Measurements from ENCODE around the gene SETD3.

SETD3 gene

DNA sequence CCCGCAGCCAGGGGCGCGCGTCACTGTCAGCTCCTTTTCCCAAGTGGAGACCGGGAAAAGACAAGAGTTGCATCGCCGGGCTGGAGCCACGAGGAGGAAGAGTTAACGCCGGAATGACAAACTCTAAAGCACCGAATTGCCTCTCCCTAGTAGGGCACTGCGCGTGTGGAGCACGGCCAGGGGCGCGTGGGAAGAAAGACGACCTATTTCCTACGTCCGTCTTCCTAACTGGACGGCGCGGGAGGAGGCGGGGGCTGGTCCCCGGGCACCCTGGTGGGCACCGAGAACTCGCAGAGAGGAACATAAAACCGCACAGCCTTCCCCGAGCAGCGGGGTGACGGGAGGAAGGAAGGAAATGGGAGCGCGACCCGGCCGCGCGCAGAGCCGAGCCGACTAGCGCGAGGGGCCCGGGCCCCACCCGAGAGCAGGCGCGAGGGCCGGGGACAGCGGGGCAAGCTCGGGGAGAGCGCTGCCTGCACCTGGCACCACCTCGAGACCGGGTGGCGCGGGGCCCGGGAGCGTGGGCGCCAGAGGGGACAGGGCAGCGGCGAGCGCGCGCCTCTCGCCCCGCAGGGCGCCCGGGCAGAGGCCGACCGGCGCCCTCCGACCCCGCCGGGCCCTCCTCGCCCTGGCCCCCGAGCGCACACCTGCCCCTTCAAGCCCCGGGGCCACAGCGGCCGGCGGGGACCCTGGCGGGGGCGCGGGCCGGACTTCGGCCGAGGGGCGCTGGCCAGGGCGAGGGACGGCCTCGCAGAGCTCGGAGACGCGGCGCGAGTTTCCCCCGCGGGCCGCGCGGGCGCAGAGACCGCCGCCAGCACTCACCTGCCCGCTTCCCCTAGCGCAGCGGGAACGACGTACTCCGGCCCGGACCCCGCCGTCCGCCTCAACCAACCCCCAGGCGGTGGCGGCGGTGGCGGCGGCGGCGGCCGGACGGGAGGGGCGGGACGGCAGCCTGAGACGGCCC, at the start of gene SETD3:
Gene SETD3, minus strand, starts transcription at position 954 of the 964 bp plus-strand sequence. CDS start 15,054 bp downstream, outside the sequence.
- peak; percentile 24 to 31 for DNase-seq

DNA sequence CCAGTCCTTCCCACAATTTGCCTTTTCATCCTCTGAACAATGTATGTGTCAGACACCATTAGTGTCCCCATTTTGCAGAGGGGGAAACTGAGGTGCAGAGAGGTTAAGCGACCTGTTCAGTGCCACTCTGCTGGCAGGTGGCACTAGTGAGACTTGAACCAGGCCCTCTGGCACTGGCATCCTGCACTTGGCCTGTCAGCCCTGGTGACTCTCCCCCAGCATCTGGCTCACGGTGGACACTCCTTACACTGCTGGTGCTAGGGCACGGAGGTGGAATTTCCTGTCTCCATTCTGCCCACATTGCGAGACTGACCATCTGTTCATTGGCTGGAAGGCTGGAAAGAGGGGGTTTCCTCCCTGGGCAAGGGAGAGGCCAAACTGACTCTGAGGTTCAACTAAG, 49.2 kb upstream of the SETD3 start:
- no peak for DNase-seq

- DNase-seq: no peak
These were observed 46.9 kb upstream of the SETD3 start for GRCh38 chr14:99527427-99528076.

- DNase-seq: no peak
These were observed 46.4 kb upstream of the SETD3 start for GRCh38 chr14:99527026-99527425.

DNA sequence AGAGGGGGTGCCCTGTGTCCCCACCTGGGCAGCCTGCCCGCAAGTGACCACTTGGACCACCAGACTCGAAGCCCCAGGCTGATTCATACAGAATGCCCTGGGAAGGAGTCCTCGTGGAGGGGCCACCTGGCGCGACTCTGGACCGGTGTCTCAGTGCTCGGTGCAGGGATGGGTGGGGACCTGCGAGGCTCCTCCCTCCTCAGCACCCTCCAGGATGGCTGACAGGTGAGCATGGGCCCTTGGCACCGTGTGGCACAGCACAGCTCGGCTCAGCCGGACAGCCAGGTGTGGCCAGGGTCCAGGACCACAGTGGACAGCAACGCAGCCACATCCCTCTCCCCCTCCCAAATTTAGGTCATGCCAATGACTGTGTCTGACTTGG, 45.0 kb upstream of the SETD3 start:
- no peak for DNase-seq

DNA sequence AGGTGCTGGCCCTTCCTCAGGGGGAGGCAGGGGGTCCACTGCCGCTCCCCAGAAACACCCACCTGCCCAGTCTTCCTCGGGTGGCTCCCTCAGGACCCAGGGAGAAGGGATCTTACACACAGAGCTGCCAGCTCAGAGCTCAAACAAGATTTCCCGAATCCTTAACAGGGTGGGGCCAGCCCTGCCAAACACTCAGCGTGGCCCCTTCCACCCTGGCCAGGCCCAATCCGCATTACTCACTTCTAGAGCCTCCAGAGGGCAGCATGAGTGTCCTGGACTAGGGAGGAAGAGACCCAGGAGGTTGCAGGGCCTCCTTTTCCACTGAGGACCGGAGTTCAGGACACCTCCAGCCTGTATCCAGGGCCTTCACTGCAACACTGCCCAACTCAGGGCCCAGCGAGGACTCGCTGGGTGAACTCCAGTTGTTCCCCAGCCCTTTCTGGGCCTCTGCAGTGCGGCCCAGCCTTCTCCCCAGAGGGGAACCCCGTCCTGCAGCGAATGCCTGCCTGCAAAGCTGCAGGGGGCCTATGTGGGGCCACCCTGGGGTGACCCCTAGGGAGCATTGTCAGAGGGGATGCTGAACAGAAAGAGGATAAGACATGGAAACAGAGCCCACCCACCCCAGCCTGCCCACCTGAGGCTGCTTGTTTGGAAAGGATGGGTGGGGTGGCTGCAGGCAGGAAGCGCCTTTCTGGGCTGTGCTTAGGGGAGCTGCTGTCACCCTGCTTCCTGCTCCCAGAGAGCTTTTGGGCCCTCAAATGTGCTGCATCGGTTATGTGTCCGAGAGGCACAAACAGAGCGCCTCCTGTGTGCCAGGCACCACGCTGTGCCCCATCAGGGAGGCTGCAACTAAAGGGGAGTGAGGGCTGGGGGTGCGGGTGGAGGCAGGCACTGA, 44.4 kb upstream of the SETD3 start:
- DNase-seq: no peak

GRCh38 chr14:99524091-99524661, 43.5 kb upstream of the SETD3 start:
- no peak for DNase-seq

DNA sequence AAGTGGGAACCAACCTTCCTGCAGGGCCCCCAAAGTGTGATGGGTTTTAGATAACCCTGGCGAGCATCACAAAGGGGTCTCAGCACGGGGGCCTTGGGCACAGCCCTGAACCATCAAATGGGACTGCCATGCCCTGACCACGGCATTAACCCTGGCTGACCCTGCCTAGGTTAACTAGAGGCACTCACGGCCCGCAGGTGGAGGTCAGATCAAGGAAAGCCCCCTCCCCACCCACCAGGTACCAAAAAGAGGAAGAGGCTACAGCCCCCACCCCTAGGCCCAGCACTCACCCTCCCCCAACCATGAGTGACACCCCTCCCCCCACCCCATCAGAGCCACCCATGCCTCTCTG, 43.0 kb upstream of the SETD3 start:
- DNase-seq: no peak

- no peak for DNase-seq
These were observed 42.5 kb upstream of the SETD3 start for GRCh38 chr14:99522934-99523703.

- DNase-seq: no peak
These were observed 41.8 kb upstream of the SETD3 start for GRCh38 chr14:99522457-99522891.

GRCh38 chr14:99522025-99522401, 41.4 kb upstream of the SETD3 start:
- no peak for DNase-seq

DNA sequence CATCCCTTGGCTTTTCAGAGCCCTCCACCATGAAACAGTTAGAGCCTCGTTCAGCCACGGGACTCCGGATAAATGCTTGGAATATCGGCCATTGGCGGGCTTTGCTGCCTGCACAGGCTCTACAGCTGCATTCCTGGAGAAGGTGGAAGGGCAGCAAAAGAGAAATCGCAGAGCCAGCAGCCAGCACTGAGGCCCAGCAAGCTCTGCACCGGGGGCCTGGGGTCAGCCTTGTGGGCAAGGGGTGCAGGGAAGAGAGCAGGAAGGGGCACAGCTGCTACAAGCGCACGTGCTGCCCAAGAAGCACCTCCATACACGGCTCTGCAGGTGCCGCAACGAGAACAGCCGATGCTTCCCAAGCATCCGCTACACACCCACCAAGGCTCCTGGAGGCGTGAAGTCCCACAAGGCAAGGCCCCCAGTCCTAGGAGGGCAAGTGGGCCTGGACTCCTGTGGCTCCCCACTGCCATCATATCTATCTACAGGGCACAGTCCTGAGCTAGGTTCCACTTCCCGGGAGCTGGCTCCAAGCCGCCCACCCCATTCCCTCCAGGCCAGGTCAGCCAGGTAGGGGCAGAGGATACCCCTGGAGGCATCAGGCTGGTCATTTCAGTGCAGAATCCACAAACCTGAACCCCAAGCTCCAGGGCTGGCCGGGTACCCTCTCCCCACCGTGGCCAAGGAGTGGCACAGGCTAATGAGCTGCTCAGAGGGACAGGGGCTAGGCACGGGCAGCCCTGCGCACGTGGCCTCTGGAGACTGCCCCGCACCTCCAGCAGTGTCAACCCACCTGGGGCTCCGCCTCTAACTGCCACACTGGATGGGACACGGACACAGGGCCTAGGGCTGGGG, 40.7 kb upstream of the SETD3 start:
- DNase-seq: no peak

DNA sequence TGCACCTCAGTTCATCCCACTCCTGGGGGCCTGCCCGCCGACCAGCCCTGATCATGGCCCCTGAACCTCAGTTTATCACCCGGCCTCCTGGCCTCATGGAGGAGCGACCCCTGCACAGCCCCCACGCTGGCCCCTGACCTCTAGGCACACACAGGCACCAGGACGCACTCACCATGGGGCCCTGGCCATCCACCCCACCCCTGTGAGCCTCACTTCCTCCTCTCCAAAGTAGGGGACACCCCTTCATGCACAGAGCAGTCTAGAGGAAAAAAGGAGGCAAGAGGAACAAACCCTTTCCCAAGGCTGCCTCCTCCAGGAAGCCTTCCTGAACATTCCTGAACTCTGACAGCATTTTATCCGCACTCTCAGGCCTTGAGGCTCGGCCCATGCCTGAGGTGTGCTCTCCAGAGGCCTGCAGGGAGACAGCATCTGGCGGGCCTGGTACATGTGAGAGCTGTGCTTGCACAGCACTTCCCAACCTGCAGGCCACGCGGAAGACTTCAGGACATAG, 40.0 kb upstream of the SETD3 start:
- DNase-seq: no peak

- no peak for DNase-seq
These were observed 39.3 kb upstream of the SETD3 start for GRCh38 chr14:99519931-99520421.

DNA sequence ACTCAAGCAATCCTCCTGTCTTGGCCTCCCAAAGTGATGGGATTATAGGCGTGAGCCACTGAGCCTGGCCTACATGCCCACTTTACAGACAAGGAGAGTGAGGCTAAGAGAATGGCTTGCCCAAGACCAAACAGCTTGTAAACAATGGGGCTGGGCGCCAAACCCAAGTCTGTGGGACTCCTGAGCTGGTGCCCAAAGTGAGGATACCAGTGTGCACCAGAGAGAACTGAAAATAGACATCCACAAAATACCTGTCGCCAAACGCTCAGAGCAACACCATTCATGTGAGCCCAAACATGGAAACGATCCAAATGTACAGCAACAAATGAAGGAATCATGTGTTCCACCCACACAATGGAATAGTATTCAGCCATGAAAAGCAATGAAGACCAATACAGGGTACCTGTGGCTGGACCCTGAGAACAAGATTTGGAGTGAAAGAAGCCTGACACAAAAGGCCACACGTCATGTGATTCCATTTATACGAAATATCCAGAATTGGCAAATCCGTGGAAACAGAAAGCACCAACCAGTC, 38.8 kb upstream of the SETD3 start:
- no peak for DNase-seq

DNA sequence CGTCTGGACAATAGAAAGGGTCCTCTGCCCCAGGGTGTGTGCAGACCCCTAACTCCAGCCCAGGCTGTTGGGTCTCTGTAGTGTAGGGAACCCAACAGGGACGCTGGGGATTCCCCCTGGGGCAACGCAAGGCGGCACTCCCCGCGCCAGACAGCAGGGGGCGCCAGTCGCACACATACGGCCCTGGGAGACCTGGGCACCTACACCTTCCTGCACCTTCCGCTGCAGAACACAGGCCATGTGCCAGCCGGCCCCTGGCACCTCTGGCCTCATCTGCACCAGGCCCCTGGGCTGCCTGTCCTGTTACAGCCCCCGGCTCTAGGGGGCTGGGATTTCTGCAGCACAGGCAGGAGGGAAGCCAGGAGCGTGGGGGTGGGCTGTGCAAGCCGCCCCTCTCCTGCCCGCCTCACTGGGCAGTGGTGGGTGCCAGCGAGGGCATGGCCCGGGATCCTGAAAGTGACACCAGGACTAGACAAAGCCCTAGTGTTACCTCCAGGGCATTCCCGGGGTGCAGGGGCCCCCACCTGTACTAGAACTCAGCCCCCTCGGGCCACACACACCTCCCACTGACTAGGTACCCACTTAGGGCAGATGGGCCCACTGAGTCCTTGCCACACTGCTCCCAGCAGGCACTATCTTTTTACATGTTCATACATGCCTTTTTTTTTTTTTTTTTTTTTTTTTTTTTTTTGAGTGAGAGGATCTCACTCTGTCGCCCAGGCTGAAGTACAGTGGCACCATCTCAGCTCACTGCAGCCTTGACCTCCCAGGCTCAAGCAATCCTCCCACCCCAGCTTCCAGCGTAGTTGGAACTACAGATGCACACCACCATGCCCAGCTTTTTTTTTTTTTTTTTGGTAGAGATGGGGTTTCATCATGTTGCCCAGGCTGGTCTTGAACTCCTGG, 38.0 kb upstream of the SETD3 start:
- peak; percentile 79 to 83 for DNase-seq

- DNase-seq: no peak
These were observed 37.2 kb upstream of the SETD3 start for GRCh38 chr14:99517643-99518381.

DNA sequence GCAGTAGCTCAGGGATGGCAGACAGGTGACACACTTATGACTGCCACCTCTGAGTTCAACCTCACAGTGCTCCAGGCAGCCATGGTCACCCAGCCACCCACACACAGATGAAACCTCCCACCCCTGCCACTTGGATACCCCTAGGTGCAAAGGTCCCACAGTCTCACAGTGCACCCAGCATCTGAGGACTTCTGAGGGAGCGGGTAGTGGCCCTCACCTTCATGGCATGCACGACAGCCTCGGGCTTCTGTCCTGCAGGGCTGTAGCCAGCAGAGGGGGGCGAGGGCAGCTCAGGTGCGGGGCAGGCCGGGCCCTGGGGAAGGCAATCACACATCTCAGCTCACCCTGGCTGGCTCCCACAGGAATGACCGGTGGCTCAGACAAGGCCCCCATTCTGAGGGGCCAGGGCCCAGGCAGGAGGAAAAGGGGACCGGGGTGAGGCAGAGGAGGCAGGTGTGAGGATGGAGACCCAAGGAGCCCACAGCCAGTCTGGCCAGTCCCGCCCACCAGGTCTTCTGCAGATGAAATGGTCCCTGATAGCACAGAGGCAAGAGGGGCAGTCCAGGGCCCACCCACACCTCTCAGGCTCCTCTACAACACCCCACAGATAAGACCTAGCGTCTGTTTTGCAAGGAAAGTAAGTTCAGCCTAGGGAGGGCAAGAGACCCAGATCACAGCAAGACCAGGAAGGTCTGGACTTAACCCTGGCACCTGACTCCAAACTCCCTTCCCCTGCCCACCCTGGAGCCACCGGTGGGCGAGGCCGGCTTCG, 36.4 kb upstream of the SETD3 start:
- DNase-seq: peak in 1 of 2 donors; percentile 10

All from CD4-positive, alpha-beta T cell treated with Interleukin-4 for 1 hour (primary cell).